ENCODE data around the gene NOTUM. TPM values are rescaled to one million over a fixed set of nuclear protein-coding genes. Genes with fewer than 3 reads are reported as not detected.

Gene NOTUM
- total and polyA plus RNA-seq, 2 donors (not counting 3 experiments of a cell fraction or from before 2014, with no cell fraction given): not detected

DNA sequence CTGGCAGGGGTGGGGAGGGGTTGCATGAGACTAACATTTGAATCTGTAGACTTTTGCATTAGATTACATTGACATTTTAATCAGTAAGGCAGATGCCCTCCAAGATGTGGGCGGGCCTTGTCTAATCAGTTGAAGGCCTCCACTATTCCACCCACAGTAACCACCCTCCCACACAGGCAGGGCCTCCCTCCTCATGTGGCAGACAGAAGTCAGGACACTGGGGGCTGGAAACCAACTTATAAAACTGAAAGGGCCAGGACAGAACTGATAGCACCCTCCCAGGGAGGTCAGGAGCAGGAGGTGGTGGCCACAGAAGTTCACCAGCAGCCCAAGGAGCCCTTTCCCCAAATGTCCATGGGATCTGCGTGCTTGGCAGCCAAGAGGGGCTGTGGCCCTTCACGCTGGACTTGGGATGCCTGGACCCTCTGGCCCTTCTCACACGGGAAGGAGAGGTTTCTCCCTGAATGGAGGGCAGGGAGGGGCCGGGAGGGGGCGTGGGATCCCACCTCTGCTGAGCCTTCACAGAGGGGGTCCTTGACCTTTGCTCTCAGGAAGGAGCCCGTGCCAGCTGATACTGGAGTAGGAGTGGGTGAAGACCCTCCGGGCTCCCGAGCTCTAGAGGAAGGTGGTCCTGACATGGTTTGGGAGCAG is 28.5 kb downstream of the NOTUM start:
- Histone ChIP-seq H3K9me3 (replicated peaks; ENCODE audit: control insufficient read depth, insufficient read depth, low read length) (no peaks in the 10 kb centered on the region), H3K27me3 (ENCODE audit: control insufficient read depth in 2 of 2, insufficient read depth in 2 of 2, low read length in 2 of 2) (no peaks in the 10 kb centered on the region), H3K27ac (ENCODE audit: insufficient read depth, low read depth, low read length) (no peak overlapping the region), H3K4me1 (ENCODE audit: control insufficient read depth, extremely low read depth, insufficient read depth, low read length) (peaks cover 7% of the 10 kb centered on the region), H4K20me1 (replicated peaks; ENCODE audit: control insufficient read depth, extremely low read depth, insufficient read depth, low read length) (no peaks in the 10 kb centered on the region), H3K4me3 (replicated peaks in 1 of 3; ENCODE audit: insufficient read depth in 1 of 3, low read depth in 1 of 3, low read length in 3 of 3) (no peak overlapping the region), H3K9me1 (replicated peaks; ENCODE audit: control insufficient read depth, extremely low read depth, insufficient read depth, low read length) (no peaks in the 10 kb centered on the region), H3K36me3 (ENCODE audit: control insufficient read depth in 2 of 2, extremely low read depth in 1 of 2, insufficient read depth in 2 of 2, low read length in 2 of 2) (peaks cover 0 to 5% of the 10 kb centered on the region in 2 experiments), H3K4me2 (ENCODE audit: insufficient read depth, low read length) (no peak overlapping the region), H3K79me2 (ENCODE audit: control insufficient read depth, insufficient read depth, low read length) (peaks cover 8% of the 10 kb centered on the region), H2AFZ (ENCODE audit: low read depth, low read length) (no peak overlapping the region), H3K9ac (replicated peaks; ENCODE audit: extremely low read depth, insufficient read depth, low read length) (no peak overlapping the region)
- DNase-seq (ENCODE audit: low read depth, low spot score) (no peak), FAIRE-seq (no peak)
- no peak for TF ChIP-seq POLR2AphosphoS5 (IDR thresholded peaks at IDR 0.05; ENCODE audit: insufficient read depth, low read depth, low read length)
- TF ChIP-seq POLR2A (IDR thresholded peaks at IDR 0.05; ENCODE audit: low read depth, low read length): no peak
- TF ChIP-seq, protein P1, sequence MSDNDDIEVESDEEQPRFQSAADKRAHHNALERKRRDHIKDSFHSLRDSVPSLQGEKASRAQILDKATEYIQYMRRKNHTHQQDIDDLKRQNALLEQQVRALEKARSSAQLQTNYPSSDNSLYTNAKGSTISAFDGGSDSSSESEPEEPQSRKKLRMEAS (IDR thresholded peaks at IDR 0.05; ENCODE audit: insufficient read depth, insufficient read length): no peak
- no peak for TF ChIP-seq FOS (IDR thresholded peaks at IDR 0.05; ENCODE audit: borderline replicate concordance, insufficient read depth, low read length)
- BruUV-seq (replicated peaks): TSS peak; percentile 43
- CTCF ChIA-PET: interaction anchor here (1.3 kb wide), 1 partner anchor 23 kb away, joined by 3 read pairs; no protein-coding TSS in a partner anchor
- dilution Hi-C loops (cut with MboI; ENCODE audit: extremely low pct_ligation_motif_present, low sequenced_read_pairs) (no loop called here), intact Hi-C loops (cut with micrococcal nuclease) (no loop called here)
- POLR2A ChIA-PET: no interaction called here

DNA sequence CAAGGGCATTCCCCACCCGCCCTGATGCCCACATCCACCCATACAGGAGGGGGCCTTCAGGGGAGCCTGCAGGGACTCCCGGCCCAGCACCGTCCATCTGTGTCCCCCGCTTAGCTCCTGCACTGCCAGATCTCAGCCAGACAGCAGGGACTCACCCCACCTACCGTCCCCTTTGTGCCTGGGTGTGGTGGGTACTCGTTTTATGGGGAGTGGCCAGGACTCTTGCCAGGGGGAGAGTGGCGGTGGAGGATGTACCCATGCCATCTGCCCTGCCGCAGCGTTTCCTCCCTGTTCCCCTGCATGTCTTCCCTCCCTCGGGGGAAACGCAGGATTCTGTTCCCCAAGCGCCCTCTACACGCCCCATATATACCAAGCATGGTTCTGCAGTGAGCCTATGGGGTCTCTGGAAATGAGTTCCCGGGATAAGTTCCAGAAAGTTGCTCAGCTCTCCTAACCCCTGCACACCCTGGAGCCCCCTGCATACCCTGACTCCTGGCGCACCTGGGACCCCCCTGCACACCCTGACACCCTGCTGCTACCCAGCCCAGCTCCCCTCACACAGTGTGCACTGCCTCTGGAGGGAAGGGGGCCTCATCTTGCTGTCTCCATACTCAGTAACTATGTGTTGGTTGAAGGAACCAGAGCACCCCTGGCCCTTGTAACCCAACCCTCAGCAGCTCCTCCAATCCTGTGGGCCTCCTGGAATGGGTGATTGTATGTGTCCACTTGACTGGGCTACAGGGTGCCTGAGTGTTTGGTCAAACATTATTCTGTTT is 29.2 kb downstream of the NOTUM start:
- Histone ChIP-seq H4K20me1 (replicated peaks; ENCODE audit: control insufficient read depth, extremely low read depth, insufficient read depth, low read length) (no peaks in the 10 kb centered on the region), H3K27ac (ENCODE audit: insufficient read depth, low read depth, low read length) (no peak overlapping the region), H3K9me3 (replicated peaks; ENCODE audit: control insufficient read depth, insufficient read depth, low read length) (no peaks in the 10 kb centered on the region), H3K79me2 (ENCODE audit: control insufficient read depth, insufficient read depth, low read length) (peaks cover 12% of the 10 kb centered on the region), H3K4me1 (ENCODE audit: control insufficient read depth, extremely low read depth, insufficient read depth, low read length) (peaks cover 7% of the 10 kb centered on the region), H2AFZ (ENCODE audit: low read depth, low read length) (no peak overlapping the region), H3K4me2 (ENCODE audit: insufficient read depth, low read length) (no peak overlapping the region), H3K9ac (replicated peaks; ENCODE audit: extremely low read depth, insufficient read depth, low read length) (no peak overlapping the region), H3K27me3 (ENCODE audit: control insufficient read depth in 2 of 2, insufficient read depth in 2 of 2, low read length in 2 of 2) (no peaks in the 10 kb centered on the region), H3K4me3 (replicated peaks in 1 of 3; ENCODE audit: insufficient read depth in 1 of 3, low read depth in 1 of 3, low read length in 3 of 3) (no peak overlapping the region), H3K9me1 (replicated peaks; ENCODE audit: control insufficient read depth, extremely low read depth, insufficient read depth, low read length) (no peaks in the 10 kb centered on the region), H3K36me3 (ENCODE audit: control insufficient read depth in 2 of 2, extremely low read depth in 1 of 2, insufficient read depth in 2 of 2, low read length in 2 of 2) (peaks cover 0 to 5% of the 10 kb centered on the region in 2 experiments)
- BruUV-seq (replicated peaks): no TSS peak
- FAIRE-seq (no peak), DNase-seq (ENCODE audit: low read depth, low spot score) (no peak)
- dilution Hi-C loops (cut with MboI; ENCODE audit: extremely low pct_ligation_motif_present, low sequenced_read_pairs) (no loop called here), intact Hi-C loops (cut with micrococcal nuclease) (no loop called here)
- ChIA-PET POLR2A (no interaction called here), CTCF (interaction anchor here (1.2 kb wide), 1 partner anchor 88 kb away, joined by 4 read pairs; no protein-coding TSS in a partner anchor)
- TF ChIP-seq FOS (IDR thresholded peaks at IDR 0.05; ENCODE audit: borderline replicate concordance, insufficient read depth, low read length) (no peak), JUN (IDR thresholded peaks at IDR 0.05; ENCODE audit: borderline replicate concordance, insufficient read depth, insufficient read length, low read depth) (no peak), POLR2A (IDR thresholded peaks at IDR 0.05; ENCODE audit: low read depth, low read length) (no peak), MYC (IDR thresholded peaks at IDR 0.05; ENCODE audit: low read depth, low read length) (no peak), GATA2 (IDR thresholded peaks at IDR 0.05; ENCODE audit: insufficient read depth, insufficient read length, low read depth, low read length) (no peak), POLR2AphosphoS5 (IDR thresholded peaks at IDR 0.05; ENCODE audit: insufficient read depth, low read depth, low read length) (no peak), EZH2 (IDR thresholded peaks at IDR 0.05; ENCODE audit: borderline replicate concordance, low read depth, low read length, severe bottlenecking) (no peak)
- TF ChIP-seq, protein P1 (IDR thresholded peaks at IDR 0.05; ENCODE audit: insufficient read depth, insufficient read length): no peak
- TF ChIP-seq, protein P2, sequence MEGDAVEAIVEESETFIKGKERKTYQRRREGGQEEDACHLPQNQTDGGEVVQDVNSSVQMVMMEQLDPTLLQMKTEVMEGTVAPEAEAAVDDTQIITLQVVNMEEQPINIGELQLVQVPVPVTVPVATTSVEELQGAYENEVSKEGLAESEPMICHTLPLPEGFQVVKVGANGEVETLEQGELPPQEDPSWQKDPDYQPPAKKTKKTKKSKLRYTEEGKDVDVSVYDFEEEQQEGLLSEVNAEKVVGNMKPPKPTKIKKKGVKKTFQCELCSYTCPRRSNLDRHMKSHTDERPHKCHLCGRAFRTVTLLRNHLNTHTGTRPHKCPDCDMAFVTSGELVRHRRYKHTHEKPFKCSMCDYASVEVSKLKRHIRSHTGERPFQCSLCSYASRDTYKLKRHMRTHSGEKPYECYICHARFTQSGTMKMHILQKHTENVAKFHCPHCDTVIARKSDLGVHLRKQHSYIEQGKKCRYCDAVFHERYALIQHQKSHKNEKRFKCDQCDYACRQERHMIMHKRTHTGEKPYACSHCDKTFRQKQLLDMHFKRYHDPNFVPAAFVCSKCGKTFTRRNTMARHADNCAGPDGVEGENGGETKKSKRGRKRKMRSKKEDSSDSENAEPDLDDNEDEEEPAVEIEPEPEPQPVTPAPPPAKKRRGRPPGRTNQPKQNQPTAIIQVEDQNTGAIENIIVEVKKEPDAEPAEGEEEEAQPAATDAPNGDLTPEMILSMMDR (IDR thresholded peaks at IDR 0.05; ENCODE audit: extremely low read depth in 1 of 2, insufficient read depth in 1 of 2, low read depth in 1 of 2, low read length in 2 of 2): no peak

Data from endothelial cell of umbilical vein (primary cell).